ENCODE data around the gene MBNL2.

GRCh38 chr13:97275776-97276501 is 53.8 kb downstream of the MBNL2 start:
- TF ChIP-seq, protein P1, sequence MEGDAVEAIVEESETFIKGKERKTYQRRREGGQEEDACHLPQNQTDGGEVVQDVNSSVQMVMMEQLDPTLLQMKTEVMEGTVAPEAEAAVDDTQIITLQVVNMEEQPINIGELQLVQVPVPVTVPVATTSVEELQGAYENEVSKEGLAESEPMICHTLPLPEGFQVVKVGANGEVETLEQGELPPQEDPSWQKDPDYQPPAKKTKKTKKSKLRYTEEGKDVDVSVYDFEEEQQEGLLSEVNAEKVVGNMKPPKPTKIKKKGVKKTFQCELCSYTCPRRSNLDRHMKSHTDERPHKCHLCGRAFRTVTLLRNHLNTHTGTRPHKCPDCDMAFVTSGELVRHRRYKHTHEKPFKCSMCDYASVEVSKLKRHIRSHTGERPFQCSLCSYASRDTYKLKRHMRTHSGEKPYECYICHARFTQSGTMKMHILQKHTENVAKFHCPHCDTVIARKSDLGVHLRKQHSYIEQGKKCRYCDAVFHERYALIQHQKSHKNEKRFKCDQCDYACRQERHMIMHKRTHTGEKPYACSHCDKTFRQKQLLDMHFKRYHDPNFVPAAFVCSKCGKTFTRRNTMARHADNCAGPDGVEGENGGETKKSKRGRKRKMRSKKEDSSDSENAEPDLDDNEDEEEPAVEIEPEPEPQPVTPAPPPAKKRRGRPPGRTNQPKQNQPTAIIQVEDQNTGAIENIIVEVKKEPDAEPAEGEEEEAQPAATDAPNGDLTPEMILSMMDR (conservative IDR thresholded peaks at IDR 0.05) = no peak
- no peak for TF ChIP-seq ZFX (IDR thresholded peaks at IDR 0.05)
